ENCODE data around the gene SLC16A12. TPM values are rescaled to one million over a fixed set of nuclear protein-coding genes. Genes with fewer than 3 reads are reported as not detected.

SLC16A12 gene
- total RNA-seq, 1 donor from 2014 or later, result 3.7 TPM

GRCh38 chr10:89518108-89518507 is 17.3 kb downstream of the SLC16A12 start:
- no peak overlapping the region for H3K4me3 ChIP-seq (ENCODE audit: low read depth, low read length)
- no peak for TF ChIP-seq CTCF (conservative IDR thresholded peaks at IDR 0.05; ENCODE audit: low read depth, low read length)
- DNase-seq (ENCODE audit: low read depth), result no peak

GRCh38 chr10:89516149-89516832 is 19.1 kb downstream of the SLC16A12 start:
- TF ChIP-seq CTCF (conservative IDR thresholded peaks at IDR 0.05; ENCODE audit: low read depth, low read length), result no peak
- peak; percentile 85 for DNase-seq (ENCODE audit: low read depth)
- H3K4me3 ChIP-seq (ENCODE audit: low read depth, low read length), result peak overlapping the region; percentile 10

- peak overlapping the region; percentile 10 for H3K4me3 ChIP-seq (ENCODE audit: low read depth, low read length)
- peak; percentile 90 for DNase-seq (ENCODE audit: low read depth)
- TF ChIP-seq CTCF (conservative IDR thresholded peaks at IDR 0.05; ENCODE audit: low read depth, low read length), result no peak
Measured at GRCh38 chr10:89515031-89515841, 20.2 kb downstream of the SLC16A12 start.

GRCh38 chr10:89513206-89513605 is 22.2 kb downstream of the SLC16A12 start:
- no peak for TF ChIP-seq CTCF (conservative IDR thresholded peaks at IDR 0.05; ENCODE audit: low read depth, low read length)
- no peak for DNase-seq (ENCODE audit: low read depth)

GRCh38 chr10:89505640-89506275 is 29.6 kb downstream of the SLC16A12 start:
- no peak for TF ChIP-seq CTCF (conservative IDR thresholded peaks at IDR 0.05; ENCODE audit: low read depth, low read length)
- no peak for DNase-seq (ENCODE audit: low read depth)
- no peak overlapping the region for H3K4me3 ChIP-seq (ENCODE audit: low read depth, low read length)

More at GRCh38 chr10:89513206-89513605, 22.2 kb downstream of the SLC16A12 start:
- no peak overlapping the region for H3K4me3 ChIP-seq (ENCODE audit: low read depth, low read length)

- TF ChIP-seq CTCF (conservative IDR thresholded peaks at IDR 0.05; ENCODE audit: low read depth, low read length), result no peak
- no peak overlapping the region for H3K4me3 ChIP-seq (ENCODE audit: low read depth, low read length)
- no peak for DNase-seq (ENCODE audit: low read depth)
Measured at GRCh38 chr10:89504691-89505090, 30.7 kb downstream of the SLC16A12 start.
